CD4-positive, alpha-beta T cell treated with Interleukin-15 for 1 hour (primary cell): ENCODE data around the gene SLC39A1.

ENCODE experiments used
- DNase-seq: peaks from one replicate; pipeline ENCODE4 v3.0.0-alpha.2; 2020

The SLC39A1 gene

GRCh38 chr1:153945795-153946621 is 17.3 kb downstream of the SLC39A1 start:
- peak; percentile 94 for DNase-seq

- peak; percentile 88 for DNase-seq
Measured at GRCh38 chr1:153945131-153945794, 18.1 kb downstream of the SLC39A1 start.

- no peak for DNase-seq
Measured at GRCh38 chr1:153944827-153945117, 18.6 kb downstream of the SLC39A1 start.

GRCh38 chr1:153944005-153944826 is 19.1 kb downstream of the SLC39A1 start:
- no peak for DNase-seq

- no peak for DNase-seq
Measured at GRCh38 chr1:153942766-153943549, 20.4 kb downstream of the SLC39A1 start.

GRCh38 chr1:153941826-153942725 is 21.3 kb downstream of the SLC39A1 start:
- DNase-seq, result no peak

GRCh38 chr1:153940756-153941155 is 22.6 kb downstream of the SLC39A1 start:
- DNase-seq, result no peak

GRCh38 chr1:153939476-153939875 is 23.9 kb downstream of the SLC39A1 start:
- no peak for DNase-seq

- DNase-seq, result no peak
Measured at GRCh38 chr1:153938996-153939395, 24.3 kb downstream of the SLC39A1 start.

- no peak for DNase-seq
Measured at GRCh38 chr1:153937331-153937730, 26.0 kb downstream of the SLC39A1 start.

GRCh38 chr1:153936011-153936802 is 27.1 kb downstream of the SLC39A1 start:
- no peak for DNase-seq

- no peak for DNase-seq
Measured at GRCh38 chr1:153934746-153935145, 28.6 kb downstream of the SLC39A1 start.

- no peak for DNase-seq
Measured at GRCh38 chr1:153933955-153934354, 29.4 kb downstream of the SLC39A1 start.

GRCh38 chr1:153933430-153933829 is 29.9 kb downstream of the SLC39A1 start:
- DNase-seq, result no peak

- no peak for DNase-seq
Measured at GRCh38 chr1:153932156-153933131, 30.9 kb downstream of the SLC39A1 start.

- no peak for DNase-seq
Measured at GRCh38 chr1:153929981-153930948, 33.1 kb downstream of the SLC39A1 start.

GRCh38 chr1:153929426-153929825 is 33.9 kb downstream of the SLC39A1 start:
- DNase-seq, result no peak

GRCh38 chr1:153928791-153929341 is 34.5 kb downstream of the SLC39A1 start:
- DNase-seq, result no peak
